ENCODE results near the gene ZNF541. TPM values are rescaled to one million over a fixed set of nuclear protein-coding genes. Genes with fewer than 3 reads are reported as not detected.

The ZNF541 gene
- total RNA-seq, 2 donors from 2014 or later: not detected

DNA sequence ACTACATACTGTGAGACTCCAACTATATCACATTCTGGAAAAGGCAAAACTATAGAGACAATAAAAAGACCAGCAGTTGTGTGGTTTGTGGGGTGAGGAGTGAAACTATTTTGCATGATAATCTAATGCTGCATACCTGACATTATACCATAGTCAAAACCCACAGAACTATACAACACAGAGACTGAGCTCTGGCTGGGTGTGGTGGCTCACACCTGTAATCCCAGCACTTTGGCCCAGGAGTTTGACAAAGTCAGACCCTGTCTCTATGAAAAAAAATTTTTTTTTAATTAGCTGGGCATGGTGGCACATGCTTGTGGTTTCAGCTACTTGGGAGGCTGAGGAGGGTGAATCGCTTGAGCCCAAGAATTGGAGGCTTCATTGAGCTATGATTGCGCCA lies 11.9 kb downstream of the ZNF541 start:
- H3K4me1 ChIP-seq (ENCODE audit: control insufficient read depth, insufficient read depth, low read length): no peaks in the 10 kb centered on the region
- no peak overlapping the region for H3K4me3 ChIP-seq (ENCODE audit: low read length)
- no peaks in the 10 kb centered on the region for H3K27me3 Mint-ChIP-seq (ENCODE audit: insufficient read depth)
- no peak overlapping the region for H3K27ac Mint-ChIP-seq
- no peaks in the 10 kb centered on the region for H3K9me3 Mint-ChIP-seq
- H3K4me1 Mint-ChIP-seq: peaks cover 6% of the 10 kb centered on the region
- H3K36me3 ChIP-seq (ENCODE audit: control insufficient read depth, insufficient read depth, low read length): no peaks in the 10 kb centered on the region
- no peak overlapping the region for H3K27ac ChIP-seq (ENCODE audit: low read depth, low read length)
- H3K27me3 ChIP-seq (ENCODE audit: control insufficient read depth, insufficient read depth, low read length, poor library complexity, severe bottlenecking): no peaks in the 10 kb centered on the region
- no peak overlapping the region for H3K9ac ChIP-seq (ENCODE audit: extremely low read depth, low read length, poor library complexity, severe bottlenecking)
- no peak overlapping the region for H3K4me3 Mint-ChIP-seq
- TF ChIP-seq, protein P1, sequence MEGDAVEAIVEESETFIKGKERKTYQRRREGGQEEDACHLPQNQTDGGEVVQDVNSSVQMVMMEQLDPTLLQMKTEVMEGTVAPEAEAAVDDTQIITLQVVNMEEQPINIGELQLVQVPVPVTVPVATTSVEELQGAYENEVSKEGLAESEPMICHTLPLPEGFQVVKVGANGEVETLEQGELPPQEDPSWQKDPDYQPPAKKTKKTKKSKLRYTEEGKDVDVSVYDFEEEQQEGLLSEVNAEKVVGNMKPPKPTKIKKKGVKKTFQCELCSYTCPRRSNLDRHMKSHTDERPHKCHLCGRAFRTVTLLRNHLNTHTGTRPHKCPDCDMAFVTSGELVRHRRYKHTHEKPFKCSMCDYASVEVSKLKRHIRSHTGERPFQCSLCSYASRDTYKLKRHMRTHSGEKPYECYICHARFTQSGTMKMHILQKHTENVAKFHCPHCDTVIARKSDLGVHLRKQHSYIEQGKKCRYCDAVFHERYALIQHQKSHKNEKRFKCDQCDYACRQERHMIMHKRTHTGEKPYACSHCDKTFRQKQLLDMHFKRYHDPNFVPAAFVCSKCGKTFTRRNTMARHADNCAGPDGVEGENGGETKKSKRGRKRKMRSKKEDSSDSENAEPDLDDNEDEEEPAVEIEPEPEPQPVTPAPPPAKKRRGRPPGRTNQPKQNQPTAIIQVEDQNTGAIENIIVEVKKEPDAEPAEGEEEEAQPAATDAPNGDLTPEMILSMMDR (conservative IDR thresholded peaks at IDR 0.05): no peak
- WGBS, 2 experiments (ENCODE audit: insufficient coverage in 1 of 2, insufficient read length in 1 of 2): 84 to 100% methylated on average over 1 of the region's 2 CpGs
- no peak for DNase-seq
- no peaks in the 10 kb centered on the region for H3K9me3 ChIP-seq (ENCODE audit: control insufficient read depth, low read length)
- no peaks in the 10 kb centered on the region for H3K36me3 Mint-ChIP-seq (ENCODE audit: low read depth)

DNA sequence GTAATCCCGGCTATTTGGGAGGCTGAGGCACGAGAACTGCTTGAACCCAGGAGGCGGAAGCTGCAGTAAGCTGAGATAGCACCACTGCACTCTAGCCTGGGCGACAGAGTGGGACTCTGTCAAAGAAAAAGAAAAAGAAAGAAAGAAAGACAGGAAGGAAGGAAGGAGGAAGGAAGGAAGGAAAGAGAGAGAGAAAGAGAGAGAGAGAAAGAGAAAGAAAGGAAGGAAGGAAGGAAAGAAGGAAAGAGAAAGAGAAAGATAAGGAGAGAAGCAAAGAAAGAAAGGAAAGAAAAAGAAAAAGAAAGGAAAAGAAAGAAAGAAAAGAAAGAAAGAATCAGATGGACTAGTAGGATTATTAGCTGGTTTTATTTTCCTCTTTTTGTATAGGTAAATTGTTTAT lies 22.8 kb downstream of the ZNF541 start:
- Mint-ChIP-seq H3K27me3 (ENCODE audit: insufficient read depth) (no peaks in the 10 kb centered on the region), H3K27ac (no peak overlapping the region), H3K36me3 (ENCODE audit: low read depth) (no peaks in the 10 kb centered on the region), H3K4me1 (peaks cover 9% of the 10 kb centered on the region), H3K4me3 (no peak overlapping the region), H3K9me3 (no peaks in the 10 kb centered on the region)
- H3K27ac ChIP-seq (ENCODE audit: low read depth, low read length): no peak overlapping the region
- no peaks in the 10 kb centered on the region for H3K27me3 ChIP-seq (ENCODE audit: control insufficient read depth, insufficient read depth, low read length, poor library complexity, severe bottlenecking)
- no peak overlapping the region for H3K9ac ChIP-seq (ENCODE audit: extremely low read depth, low read length, poor library complexity, severe bottlenecking)
- H3K36me3 ChIP-seq (ENCODE audit: control insufficient read depth, insufficient read depth, low read length): no peaks in the 10 kb centered on the region
- no peaks in the 10 kb centered on the region for H3K4me1 ChIP-seq (ENCODE audit: control insufficient read depth, insufficient read depth, low read length)
- no peak overlapping the region for H3K4me3 ChIP-seq (ENCODE audit: low read length)
- H3K9me3 ChIP-seq (ENCODE audit: control insufficient read depth, low read length): no peaks in the 10 kb centered on the region
- no peak for DNase-seq
- TF ChIP-seq, protein P1 (conservative IDR thresholded peaks at IDR 0.05): no peak
- 95 to 100% methylated on average over 4 of the region's 4 CpGs for WGBS, 2 experiments (ENCODE audit: insufficient coverage in 1 of 2, insufficient read length in 1 of 2)

DNA sequence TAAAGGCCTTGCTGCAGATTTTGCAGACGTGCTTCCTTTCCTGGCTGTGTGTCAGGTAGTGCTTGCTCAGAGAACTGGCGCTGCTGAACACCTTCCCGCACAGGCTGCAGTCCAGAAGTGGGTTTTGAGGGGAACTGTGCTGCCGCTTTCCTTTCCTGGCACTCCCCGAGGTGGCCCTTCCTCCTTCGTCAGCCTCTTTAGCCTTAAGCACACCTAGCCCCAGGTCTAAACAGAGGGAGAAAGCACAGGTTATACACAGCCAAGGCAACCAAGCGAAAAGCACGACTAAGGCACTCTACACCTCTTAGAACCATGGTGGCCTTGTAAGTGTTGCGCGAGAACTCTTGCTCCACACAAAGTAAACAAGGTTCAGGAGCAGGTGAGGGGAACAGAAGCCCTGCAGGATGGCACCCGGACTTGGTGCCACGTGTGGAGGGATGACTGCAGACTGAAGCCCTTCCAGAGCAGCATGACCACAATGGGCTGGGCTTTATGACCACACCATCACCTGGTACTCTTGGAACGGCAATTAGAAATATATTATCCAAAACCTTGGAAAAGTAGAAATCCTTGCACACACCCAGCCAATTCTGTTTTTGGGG lies 23.6 kb downstream of the ZNF541 start:
- Histone ChIP-seq H3K9ac (ENCODE audit: extremely low read depth, low read length, poor library complexity, severe bottlenecking) (no peak overlapping the region), H3K4me3 (ENCODE audit: low read length) (no peak overlapping the region), H3K4me1 (ENCODE audit: control insufficient read depth, insufficient read depth, low read length) (no peaks in the 10 kb centered on the region), H3K36me3 (ENCODE audit: control insufficient read depth, insufficient read depth, low read length) (no peaks in the 10 kb centered on the region), H3K9me3 (ENCODE audit: control insufficient read depth, low read length) (no peaks in the 10 kb centered on the region), H3K27ac (ENCODE audit: low read depth, low read length) (no peak overlapping the region), H3K27me3 (ENCODE audit: control insufficient read depth, insufficient read depth, low read length, poor library complexity, severe bottlenecking) (no peaks in the 10 kb centered on the region)
- 93 to 96% methylated on average over 12 to 13 of the region's 13 CpGs for WGBS, 2 experiments (ENCODE audit: insufficient coverage in 1 of 2, insufficient read length in 1 of 2)
- peaks cover under 1% of the 10 kb centered on the region for H3K27me3 Mint-ChIP-seq (ENCODE audit: insufficient read depth)
- no peaks in the 10 kb centered on the region for H3K36me3 Mint-ChIP-seq (ENCODE audit: low read depth)
- no peak for DNase-seq
- no peak overlapping the region for H3K27ac Mint-ChIP-seq
- no peaks in the 10 kb centered on the region for H3K9me3 Mint-ChIP-seq
- H3K4me1 Mint-ChIP-seq: peaks cover 9% of the 10 kb centered on the region
- TF ChIP-seq, protein P1 (conservative IDR thresholded peaks at IDR 0.05): no peak
- H3K4me3 Mint-ChIP-seq: no peak overlapping the region
